NCI-H748 (cell line): Measurements from ENCODE around the gene FAM171A1.
A peak's percentile ranks its signal among the peaks of the same experiment; 100 is the strongest.
"Not testable (repeated sequence)": the region's sequence is repeated elsewhere in the genome, so short reads cannot be mapped to it uniquely, and the experiment has no call there.

Experiments used
- DNase-seq: peaks from one replicate; lab custom pipeline; 2025; ENCODE audit not compliant: unreplicated experiment; lab: John Stamatoyannopoulos, UW

Gene FAM171A1

DNA sequence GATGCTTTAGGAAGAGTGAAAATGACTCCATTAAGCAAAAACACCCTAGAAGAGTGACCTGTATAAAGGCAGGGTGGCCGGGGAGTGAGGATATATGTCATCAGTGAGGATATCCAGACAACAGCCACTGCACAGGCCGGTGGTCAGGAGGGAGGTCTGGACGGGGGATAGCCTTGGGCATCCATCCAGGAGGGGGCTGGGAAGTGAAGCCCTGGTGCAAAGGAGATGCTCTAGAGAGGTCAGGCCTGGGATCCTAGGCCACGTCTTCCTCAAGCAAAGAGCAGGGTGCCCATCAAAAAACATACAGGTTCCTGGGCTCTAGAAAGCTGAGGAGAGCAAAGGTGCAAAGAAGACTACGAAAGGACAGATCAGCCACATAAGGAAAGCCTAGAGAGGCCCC is 25.6 kb downstream of the FAM171A1 start:
- no peak for DNase-seq

DNA sequence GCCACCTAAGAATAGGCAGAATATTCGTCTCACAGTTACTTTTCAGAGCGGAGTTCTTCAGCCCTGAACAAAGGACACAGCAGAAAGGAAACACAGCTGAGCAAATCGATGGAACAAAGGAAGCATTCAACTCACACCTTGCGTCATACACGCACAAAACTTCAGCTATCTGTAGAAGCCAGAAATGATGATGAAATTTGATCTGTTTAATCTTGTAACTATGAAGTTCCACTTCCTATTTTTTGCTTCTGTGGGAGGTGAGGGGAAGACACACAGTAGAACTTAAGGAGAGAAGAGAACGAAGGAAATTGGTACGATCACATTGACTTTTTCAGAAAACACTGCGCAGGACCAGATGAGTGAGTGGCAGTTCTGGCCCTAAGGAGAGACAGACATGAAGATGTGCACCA is 26.2 kb downstream of the FAM171A1 start:
- peak; percentile 88 for DNase-seq

DNA sequence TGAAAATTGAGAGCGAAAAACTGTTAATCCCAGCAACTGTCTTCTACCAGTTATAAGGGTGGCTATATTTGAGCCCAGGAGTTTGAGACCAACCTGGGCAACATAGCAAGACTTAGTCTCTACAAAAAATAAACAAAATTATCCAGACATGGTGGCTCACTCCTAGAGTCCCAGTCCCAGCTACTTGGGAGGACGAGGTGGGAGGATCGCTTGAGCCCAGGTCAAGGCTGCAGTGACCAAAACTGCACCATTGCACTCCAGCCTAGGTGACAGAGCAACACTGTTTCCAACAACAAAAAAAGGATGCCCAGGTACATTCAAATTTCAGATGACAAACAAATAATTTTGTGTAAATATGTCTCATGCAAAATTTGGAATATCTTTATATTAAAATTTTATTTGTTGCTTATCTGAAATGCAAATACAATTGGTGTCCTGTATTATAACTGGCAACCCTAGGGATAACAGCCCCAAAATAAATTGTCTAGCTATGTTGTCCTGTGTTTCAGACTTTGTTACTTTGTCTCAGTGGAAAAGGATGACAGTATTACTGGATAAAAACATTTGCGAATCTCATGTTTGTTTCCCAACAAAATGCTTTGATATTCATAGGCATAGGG is 26.7 kb downstream of the FAM171A1 start:
- DNase-seq = no peak

DNA sequence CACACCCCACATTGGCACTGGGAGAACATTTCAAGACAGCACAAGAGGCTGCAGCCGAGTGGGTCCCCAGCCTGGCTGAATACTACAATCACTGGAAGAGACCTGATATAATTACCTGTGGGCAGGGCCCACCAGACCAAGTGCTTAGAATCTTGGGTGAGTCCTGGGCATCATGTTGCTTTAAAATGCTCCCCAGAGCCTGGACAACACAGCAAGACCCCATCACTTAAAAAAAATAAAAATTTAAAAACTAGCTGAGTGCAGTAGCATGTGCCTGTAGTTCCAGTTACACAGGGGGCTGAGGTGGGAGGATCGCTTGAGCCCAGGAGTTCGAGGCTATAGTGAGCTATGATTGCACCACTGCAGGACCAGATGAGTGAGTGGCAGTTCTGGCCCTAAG is 28.1 kb downstream of the FAM171A1 start:
- no peak for DNase-seq

DNA sequence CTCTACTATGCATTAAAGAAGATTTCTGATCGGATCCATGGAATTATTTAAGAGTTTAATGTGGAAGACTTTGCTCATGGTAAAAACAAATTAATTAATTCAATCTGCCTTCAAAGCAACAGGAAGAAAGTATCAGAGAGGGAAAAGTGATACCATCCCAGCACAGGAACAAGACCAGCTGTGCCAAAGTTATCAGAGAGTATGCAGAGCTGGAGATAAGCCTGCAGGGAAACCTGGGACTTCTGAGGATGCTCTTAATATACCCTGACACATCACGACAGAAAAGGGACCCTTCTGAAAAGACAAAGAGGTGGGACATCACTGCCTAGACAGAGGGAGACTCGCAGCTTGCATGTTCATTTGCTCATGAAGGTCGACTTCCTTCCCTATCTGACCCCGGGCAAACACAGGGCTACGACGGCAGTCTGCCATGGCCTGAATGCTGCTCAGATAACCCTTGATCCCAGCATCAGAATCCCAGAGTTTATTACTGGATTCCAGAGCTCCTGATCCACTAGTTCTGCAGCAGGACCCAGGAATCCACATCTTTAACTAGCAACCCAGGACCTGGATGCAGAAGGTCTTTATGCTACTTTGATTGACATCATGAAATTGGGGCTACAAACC is 29.5 kb downstream of the FAM171A1 start:
- no peak for DNase-seq

DNA sequence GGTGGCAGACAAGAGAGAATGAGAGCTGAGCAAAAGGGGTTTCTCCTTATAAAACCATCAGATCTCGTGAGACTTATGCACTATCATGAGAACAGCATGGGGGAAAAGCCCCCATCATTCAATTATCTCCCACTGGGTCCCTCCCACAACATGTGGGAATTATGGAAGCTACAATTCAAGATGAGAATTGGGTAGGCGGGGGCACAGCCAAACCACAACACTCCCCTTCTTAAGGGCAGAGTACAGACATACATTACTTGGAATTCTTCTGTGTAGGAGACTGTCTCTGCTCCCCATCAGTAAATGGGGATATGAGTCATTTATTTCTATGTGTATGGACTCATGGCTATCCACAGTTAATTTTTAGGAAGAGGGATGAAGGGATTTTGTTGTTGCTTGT is 31.2 kb downstream of the FAM171A1 start:
- no peak for DNase-seq

DNA sequence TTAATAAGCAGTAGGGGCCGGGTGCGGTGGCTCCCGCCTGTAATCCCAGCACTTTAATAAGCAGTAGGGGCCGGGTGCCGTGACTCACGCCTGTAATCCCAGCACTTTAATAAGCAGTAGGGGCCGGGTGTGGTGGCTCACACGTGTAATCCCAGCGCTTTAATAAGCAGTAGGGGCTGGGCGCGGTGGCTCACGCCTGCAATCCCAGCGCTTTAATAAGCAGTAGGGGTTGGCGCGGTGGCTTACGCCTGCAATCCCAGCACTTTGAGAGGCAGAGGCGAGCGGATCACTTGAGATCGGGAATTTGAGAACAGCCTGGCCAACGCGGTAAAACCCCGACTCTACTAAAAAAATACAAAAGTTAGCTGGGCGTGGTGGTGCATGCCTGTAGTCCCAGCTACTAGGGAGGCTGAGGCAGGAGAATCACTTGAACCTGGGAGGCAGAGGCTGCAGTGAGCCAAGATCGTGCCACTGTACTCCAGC is 33.6 kb downstream of the FAM171A1 start:
- not testable (repeated sequence) for DNase-seq

DNA sequence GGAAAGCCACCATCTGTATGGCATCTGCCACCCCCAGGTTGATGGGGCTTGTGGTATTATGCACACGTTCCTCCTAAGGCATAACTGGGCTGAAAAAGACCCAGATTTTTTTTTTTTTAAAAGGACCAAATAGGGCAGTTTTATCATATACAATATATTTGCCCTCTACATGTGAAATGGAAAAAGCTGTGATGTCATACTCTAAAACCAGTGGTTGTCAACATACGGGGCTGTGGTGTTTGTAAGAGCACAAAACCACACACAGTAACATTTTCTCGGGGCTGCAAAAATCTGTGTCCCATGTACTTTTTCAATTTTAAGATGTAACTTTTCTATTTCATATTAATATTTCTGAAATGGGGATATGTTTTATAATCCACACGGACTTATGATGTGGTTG is 34.9 kb downstream of the FAM171A1 start:
- DNase-seq = no peak

DNA sequence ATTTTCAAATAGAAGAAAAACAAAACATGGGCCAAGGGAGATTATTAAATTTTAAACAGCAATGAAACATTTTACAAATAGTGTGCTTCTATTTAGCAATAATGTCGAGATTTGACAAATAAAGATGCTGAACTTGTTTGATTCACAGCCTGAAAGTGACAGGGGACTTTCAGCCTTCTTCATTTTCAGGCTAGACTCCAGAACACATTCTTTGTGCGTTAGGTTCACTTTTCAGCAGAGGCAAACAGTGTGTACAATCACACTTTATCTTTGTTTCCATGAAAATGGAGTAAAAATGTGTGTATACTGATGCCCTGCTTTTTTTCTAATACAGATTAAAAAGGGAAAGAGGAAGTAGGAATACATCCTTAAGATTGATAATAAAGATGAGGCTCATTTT is 35.6 kb downstream of the FAM171A1 start:
- no peak for DNase-seq

DNA sequence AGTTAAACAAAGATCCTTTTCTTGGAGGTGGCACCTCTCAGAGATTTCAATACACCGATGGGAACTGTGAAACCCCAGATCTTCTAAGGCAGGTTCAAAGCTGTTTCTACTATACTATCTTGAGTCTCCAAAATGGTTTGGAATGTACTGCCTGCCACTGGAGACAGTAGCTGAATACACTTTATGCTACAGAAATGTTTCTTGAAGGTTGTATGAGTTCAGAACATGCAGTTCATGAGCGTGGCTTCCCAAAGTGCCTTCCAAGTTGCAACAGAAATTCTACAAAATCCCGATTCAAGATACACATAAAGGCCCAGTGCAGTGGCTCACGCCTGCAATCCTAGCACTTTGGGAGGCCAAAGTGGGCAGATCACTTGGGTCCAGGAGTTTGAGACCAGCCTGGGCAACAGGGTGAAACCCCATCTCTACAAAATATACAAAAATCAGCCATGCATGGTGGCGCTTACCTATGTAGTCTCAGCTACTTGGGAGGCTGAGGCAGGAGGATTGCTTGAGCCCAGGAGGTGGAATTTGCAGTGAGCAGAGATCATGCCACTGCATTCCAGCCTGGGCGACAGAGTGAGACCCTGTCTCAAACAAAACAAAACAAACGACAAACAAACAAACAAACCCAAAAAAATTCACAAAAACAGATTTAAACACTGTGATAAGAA is 36.3 kb downstream of the FAM171A1 start:
- DNase-seq = no peak

DNA sequence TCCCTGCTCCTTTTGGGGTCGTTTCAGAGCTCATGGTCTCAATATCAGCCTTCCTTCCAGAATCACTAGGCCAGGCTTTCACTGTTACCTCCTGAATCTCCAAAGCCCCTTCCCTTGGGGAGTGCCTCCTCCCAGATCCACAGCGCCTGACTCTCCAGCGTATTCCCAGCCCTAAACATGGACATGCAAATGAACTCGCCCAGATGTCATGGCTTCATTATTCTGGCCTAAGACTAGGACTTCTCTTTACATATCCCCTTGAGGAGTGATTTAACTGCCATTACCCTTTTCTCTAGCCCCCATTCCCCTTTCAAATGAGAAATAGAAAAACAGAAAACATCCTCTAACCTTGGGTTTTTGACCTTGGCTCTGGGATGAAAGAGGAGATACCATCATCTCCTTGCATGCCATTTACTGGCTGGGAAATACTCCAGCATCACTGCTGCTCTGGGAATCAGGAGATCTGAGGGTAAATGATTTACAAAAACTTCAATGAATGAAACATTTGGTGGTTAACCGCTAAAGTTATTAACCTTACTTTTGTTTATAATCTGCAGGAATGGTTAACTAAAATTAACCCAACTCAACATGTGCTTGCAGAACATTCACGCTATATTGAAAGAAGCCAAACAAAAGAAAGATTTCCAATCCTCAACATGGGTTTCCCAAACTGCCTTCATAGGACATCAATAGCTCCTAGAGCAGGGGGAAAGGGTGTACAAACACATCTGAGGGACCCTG is 37.0 kb downstream of the FAM171A1 start:
- no peak for DNase-seq

DNA sequence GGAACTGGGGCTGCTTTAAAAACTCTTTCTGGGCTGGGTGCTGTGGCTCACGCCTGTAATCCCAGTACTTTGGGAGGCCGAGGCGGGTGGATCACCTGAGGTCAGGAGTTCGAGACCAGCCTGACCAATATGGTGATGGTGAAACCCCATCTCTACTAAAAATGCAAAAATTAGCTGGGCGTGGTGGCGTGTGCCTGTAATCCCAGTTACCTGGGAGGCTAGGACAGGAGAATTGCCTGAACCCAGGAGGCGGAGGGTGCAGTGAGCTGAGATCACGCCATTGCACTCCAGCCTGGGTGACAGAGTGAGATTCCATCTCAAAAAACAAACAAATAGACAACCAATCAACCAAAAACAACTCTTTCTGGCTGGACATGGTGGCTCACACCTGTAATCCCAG is 37.9 kb downstream of the FAM171A1 start:
- not testable (repeated sequence) for DNase-seq

DNA sequence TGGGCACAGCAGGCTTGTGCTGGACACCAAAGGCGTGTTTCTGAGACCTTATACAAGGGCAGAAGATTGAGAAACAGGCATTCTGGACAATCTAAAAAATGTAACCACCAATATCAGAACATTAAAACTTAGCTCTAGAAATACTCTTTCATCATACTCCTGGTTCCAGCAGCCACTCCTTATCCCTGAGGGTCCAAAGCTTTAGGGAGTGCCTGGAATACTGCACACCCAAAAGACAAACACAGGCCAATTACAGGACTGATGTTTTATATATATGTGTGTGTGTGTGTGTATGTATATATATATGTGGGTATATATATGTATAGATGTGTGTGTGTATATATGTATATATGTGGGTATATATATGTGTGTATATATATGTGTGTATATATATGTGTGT is 39.6 kb downstream of the FAM171A1 start:
- no peak for DNase-seq

DNA sequence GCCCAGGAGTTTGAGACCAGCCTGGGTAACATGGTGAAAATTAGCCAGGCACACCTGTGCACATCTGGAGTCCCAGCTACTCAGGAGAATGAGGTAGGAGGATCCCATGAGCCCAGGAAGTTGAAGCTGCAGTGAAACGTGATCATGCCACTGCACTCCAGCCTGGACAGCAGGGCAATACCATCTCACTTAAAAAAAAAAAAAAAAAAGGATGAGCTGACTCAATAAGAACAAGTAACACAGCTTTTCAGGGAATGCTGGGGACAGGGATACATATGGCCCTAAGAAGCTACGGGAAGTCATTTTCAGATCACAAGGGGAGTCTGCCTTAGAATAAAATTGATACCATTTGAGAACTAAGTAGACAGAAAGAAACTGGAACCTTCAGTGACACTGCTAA is 41.7 kb downstream of the FAM171A1 start:
- no peak for DNase-seq

DNA sequence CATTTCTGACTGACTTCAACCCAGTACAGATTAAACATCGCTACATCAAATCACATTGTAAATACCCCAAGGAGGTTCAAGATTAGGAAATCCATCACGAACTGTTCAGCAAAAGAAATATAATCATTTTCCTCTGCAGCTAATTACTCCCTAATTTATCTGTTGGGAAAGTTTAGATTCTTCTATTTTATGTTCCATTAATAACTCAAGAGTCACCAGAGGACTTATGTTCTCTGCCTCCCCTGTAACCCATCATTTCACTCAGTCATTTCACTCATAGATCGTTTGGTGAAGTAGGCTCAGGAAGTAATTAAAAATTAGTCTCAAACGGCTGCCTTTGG is 45.2 kb downstream of the FAM171A1 start:
- no peak for DNase-seq

DNA sequence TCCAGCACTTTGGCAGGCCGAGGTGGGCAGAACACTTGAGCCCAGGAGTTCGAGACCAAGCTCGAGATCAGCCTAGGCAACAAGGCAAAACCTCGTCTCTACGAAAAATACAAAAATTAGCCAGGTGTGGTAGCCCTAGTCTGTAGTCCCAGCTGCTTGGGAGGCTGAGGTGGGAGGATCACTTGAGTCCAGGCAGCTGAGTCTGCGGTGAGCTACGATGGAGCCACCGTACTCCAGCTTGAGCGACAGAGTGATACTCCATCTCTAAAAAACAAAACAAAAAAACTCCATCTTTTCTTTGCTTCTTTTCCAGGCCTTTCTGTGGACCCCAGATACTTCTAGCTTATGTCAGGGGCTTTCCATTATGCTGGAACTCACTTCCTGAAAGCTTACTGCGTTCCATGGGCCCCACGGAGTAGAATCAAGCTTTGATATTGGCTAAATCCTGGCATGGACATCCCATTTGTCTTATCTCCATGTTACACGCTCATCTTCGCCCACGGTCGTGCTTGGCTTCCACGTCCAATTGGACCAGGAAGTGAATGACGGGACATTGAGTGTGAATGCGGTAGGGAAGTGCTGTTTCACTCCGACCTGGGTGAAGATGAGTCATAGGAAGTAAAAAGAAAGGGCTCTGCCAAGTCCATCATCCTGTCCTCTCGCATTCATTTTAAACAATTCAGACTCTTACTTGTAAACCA is 45.7 kb downstream of the FAM171A1 start:
- DNase-seq = no peak

DNA sequence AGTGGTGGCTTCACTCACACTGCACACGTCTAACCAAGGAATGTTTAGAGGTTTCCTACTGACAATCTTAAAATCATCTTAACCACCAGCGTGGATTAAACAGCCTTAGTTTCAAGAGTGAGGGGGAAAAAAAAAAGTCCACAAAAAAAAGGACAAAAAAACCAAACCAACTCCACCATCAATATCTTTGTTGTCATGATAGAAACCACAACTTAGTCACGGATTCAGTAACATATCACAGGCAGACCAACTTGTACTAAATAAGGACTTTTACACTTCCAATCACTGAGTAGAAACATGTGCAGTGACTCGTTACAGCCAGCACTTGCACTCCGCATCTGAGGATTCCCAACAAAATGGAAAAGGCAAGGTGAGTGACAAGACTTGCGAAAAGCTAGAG is 46.5 kb downstream of the FAM171A1 start:
- DNase-seq = no peak

DNA sequence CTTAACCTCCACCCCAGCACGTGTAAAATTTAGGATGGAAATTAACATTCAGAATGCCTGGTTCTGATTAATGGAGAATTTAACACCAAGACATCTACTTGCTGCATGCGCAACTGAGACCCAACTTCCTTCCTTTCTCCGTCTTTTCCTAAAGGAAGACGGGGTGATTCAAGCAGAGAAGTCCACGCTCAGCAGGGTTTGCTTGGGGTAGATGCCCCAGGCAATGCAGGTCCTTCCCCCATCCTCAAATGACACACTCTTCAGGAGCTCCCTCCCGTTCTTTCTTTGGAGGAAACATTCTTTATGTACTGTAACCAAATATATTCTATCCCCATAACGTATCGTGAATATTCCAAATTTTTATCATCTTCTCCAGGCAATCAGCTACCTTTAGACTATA is 47.0 kb downstream of the FAM171A1 start:
- DNase-seq = no peak

DNA sequence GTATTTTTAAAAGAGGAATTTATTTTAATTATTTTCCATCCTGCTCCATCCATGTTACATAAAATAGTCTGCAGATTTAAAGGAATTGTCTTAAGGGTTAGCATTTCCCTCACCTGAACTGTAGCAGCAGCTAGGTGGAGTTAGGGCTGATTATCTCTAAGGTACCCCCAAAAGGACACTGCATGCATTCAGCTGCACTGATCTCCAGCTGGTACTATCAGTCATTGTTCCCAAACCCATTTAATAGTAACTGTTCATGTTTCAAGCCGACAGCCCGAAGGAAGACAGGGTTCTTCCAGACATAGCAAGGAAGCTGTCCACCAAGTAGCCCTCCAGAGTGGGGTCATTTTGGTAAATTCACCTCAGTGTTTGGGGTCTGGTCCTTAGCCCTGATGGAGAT is 48.7 kb downstream of the FAM171A1 start:
- DNase-seq = no peak

DNA sequence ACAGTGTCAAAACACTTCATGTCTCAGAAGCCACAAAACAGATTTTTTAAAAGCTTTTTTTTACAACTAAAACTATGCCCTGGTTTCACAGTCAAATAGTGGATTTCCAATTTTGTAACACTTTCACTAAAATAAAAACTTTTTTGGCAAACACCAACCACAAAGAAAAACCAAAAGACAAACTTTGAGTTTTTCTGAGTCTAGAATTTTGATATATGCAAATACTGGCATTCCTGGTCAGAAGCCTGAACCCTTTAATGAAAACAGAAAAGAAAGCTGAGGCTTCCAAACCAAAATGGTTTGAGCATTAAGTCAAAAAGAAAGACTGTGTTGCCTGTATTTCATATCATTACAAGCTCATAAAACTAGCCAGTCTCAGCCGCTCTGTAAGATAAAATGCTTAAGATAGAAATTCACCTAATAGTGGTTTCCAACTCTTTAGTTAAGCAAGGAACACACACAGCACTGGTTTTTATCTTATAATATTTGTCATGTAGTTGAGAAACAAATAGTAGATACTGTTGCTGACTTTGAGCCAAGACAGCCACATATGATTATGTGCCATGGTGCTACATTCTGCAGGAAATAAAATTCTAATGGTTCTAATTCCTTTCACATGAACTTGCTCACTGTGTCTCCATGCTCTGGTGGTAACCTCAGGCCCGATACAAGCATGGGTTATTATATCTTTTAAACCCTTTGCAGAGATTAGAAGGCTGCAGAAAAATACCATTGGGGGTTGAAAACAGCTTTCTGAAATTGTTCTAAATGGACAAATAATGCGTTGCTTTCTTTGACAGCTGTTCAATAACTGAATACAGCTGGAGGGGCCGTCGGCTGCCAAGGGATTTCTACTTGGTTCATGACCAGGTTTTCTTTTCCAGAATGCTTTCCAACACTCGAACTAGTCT is 49.4 kb downstream of the FAM171A1 start:
- no peak for DNase-seq
